ELR (cell line): ENCODE results near the gene KCTD19.
A peak's percentile ranks its signal among the peaks of the same experiment; 100 is the strongest.

Source experiments
- DNase-seq: peaks from one replicate; pipeline ENCODE4 v3.0.0-alpha.2; 2015; ENCODE audit warnings: low read depth

KCTD19 gene

DNA sequence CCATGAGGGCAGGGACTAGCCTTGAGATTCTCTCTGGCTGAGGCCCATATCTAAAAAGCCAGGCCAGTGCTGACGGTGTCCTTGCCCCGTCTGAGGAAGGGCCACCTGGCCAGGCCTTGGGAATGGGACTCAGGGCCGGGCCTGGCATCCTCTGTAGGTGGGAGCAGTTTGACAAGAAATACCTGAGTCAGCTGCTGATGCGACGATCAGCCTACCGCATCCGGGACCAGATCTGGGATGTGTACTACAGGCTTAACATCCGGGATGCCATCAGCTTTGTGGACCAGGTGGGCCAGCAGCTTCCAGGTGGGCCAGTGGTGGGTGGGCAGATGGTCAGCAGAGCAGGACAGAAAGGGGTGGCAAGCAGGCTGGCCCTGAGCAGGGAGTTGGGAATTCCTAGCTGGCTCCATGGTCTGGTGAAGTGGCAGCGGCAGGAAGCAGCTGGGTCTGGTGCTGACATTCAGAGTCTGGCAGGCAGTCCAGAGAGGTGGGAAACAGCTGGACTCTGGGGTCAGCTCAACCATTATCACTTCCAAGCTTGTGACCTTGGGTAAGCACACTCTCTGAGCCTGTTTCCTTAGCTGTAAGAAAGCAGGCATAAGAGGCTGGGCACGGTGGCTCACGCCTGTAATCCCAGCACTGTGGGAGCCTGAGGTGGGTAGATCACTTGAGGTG lies 68.2 kb downstream of the KCTD19 start:
- DNase-seq: no peak

DNA sequence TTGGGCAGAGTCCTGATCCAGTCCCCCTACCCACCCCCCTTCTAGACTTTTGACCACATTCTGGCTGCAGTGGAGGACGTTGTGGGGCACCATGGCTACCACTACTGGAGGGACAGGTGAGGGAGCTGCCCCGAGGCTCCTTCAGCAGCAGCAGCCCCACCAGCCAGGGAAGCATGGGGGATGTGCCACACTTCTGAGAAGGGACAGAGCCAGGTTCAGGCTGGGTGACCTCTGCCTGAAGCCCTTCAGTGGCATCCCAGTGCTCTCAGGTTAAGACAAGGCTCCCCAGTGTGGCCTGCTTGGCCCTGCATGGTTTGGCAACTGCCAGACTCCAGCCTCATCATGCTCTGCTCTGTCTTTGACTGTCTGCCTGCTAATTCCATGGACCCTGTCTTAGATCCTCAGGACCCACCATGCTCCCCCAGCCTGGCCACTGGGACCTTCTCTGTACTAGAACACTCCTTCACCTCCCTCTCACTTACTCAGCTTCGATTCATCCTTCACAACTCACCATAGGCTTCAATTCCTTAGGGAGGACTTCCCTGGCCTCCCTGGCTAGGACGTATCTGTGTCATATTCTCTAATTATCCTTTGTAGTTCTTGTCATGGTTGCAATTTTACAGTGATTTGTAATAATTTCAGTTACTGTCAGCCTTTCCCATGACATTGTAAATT lies 68.9 kb downstream of the KCTD19 start:
- no peak for DNase-seq

DNA sequence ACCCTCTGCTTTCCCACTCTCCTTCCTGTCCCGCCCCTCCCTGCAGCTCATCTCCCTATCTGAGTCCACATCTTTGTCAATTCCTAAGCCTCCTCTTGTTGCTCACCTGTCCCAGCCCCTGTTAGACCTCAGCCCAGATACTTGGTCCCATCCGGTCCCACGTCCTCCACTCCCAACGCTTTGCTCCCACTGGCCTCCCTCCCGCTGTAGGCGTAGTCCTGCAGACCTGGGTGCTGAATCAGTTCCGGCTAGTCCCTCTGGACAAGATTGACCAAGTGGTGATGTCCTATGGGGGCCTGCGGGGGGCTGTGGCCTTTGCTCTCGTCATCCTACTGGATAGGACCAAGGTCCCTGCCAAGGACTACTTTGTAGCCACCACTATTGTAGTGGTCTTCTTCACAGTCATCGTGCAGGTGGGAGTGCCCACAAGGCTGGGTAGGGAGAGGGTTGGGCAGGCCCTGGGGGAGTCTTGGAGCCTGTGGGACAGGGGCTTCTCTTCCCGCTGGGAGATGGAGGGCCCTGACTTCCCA lies 69.8 kb downstream of the KCTD19 start:
- no peak for DNase-seq

DNA sequence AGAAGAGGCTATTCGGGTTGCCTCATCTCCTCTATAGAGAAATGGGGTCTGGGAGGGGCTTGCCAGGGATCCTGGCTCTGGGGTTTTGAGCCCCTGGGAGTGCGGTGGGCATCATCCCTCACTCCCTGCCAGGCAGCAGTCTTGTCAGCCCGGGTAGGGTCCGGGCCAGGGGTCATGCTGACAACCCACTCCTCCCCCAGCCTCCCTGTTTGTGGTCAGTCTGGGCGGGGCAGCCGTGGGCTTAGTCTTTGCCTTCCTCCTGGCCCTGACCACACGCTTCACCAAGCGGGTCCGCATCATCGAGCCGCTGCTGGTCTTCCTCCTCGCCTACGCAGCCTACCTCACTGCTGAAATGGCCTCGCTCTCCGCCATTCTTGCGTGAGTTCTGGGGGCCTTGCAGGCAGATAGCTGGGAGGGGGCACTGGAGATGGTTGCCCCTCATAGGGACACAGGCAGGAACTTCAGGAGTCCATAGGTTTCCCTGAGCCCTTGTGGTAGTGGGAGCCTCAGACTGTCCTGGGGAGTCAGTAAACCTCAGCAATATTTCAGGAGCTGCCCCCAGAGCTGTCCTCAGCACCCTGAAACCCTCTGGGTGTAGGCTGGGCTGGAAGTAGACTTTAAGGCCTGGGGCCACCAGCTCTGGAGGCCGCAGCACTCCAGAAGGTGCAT lies 70.9 kb downstream of the KCTD19 start:
- no peak for DNase-seq

DNA sequence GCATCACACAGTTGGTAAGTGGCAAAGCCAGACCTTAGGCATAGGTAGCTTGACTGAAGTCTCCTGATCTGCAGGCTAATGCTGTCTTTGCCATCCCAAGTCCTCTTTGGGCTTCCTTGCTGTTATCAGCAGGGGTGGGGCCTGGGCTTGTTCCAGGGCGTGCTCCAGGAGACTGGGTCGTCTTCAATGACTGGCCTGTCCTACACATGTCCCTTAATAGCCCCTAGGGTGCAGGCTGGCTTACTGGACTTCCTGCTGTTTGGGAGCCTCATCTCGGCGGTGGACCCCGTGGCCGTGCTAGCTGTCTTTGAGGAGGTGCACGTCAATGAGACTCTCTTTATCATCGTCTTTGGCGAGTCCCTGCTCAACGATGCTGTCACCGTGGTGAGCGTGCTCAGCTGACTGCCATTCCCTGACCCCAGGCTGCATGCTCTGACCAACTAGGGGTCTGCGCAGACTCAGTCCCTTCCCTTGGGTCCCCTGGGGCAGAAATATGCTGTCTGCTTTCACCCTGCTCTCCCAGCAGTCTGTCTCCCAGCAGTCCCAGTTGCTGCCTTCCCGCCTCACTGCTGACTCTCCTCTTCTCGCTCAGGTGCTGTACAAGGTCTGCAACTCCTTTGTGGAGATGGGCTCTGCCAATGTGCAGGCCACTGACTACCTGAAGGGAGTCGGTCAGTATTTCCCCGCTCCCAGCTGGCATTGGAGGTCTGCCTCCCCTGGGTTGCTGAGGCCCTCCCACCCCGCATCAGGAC lies 71.6 kb downstream of the KCTD19 start:
- DNase-seq: no peak

DNA sequence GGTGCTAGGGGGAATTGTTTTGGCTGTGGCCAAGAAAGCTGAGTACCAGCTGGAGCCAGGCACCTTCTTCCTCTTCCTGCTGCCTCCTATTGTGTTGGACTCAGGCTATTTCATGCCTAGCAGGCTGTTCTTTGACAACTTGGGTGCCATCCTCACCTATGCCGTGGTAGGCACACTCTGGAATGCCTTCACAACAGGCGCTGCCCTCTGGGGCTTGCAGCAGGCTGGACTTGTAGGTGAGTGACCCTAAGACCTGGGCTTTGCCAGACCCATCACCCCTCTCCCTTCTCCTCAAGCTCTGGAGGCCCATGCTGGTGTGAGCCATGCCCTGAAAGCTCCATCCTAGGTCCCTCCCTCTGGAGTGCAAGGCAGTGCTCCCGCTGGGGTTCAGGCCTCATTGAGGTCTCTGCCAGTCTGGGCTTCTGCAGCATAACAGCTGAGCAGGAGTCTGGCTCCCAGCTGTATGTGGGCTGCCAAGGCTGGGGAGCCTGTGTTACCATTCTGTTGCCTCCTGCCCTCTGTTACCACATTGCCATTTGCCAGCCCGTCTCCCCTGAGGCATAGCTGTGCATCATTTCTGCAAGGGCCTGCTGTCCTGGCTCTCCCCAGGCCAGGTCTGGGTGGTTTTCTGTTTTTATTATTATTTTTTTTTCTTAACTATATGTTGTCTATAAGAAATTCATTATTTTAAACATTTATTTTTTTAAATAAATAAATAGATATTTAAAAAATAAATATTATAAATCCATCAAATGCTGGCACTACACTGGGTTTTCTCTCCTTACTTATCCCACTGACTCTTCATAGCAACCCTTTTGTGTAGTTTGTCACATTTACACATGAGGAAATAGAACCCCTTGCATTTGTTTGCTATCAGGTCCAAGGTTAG lies 73.7 kb downstream of the KCTD19 start:
- no peak for DNase-seq

DNA sequence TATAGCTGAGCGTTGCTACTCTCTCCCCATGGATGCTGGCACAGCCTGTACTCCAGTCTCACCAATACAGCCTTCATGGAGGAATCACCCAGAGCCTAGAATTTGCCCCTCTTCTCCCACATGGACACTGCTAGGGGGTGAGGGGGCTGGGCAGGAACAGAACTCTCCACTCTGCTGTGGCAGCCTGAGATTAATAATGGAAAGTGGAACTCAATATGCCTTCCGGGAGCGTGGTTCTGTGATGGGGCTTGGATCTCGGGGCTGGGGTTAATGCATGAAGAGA lies 76.6 kb downstream of the KCTD19 start:
- DNase-seq: no peak

DNA sequence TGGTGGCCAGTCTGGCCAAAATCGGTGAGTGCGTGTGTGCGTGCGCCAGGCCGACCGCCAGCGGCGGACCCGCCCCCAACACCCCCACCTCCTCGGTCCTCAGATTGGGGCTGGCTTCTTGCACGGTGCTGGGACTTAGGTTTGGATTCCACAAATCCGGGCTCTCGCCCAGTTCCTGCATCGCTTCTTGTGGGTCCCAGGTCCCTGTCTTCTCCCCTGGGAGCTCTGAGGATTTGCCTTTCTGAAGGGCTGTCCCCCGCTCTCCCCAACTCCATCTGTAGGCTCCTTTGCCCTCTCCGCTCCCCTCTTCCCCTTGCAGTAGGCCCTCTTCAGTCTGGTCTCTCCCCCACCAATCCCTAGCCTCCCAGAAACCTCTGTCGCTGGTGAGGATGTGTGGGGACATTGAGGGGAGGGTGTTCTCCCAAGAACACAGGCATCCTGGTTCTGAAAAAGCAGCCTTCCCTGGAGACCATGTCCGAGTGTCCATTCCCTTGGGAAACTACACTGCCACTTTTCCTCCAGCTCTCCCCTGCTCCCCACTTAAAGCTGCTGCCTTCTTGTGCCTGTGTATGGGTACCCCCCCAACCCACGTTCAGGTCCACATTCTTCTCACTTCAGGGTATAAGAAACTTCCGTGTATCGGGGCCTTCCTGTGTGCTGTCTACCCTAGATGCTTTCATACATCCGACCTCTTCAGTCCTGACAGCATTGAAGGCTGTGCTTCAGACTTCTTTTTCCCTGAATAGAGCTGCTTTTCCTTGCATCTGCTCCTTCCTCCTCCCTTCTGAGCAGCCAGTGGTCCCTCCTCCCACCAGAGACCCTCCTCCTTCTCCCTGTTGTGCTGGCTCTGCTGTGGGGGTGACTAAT lies 77.1 kb downstream of the KCTD19 start:
- peak; percentile 31 for DNase-seq

DNA sequence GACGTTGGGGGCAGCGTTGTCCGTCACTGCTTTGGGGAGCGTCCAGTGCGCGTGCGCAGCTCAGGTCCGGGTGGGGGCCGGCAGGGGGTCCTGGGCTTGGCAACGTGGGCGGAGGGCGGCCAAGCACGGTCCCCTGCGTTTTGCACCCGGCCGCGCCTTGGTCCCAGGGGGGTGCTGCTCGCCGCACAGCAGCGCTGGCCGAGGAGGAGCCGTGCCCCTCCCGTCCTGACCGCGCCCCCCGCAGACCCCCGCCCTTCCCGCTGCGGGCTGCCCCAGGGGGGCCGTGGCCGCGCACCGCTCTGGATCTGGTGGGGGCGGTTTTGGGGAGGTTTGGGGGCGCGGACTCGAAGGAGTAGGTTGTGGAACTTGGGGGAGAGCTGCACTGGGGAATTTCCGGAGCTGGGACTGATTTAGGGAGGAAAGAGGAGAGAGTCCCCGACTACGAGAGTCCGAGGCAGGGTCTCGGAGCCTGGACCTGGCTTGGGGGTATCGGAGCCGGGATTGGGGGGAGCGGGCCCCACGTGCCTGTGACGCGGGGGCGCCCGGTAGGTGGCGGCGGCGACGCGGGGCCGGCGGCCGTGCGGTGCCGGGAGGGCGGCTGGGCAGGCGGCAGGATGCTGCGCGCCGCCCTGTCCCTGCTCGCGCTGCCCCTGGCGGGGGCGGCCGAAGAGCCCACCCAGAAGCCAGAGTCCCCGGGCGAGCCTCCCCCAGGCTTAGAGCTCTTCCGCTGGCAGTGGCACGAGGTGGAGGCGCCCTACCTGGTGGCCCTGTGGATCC lies 78.0 kb downstream of the KCTD19 start, which contains the start of gene SLC9A5:
Gene SLC9A5, plus strand, starts transcription at position 579 of the 777 bp plus-strand sequence. Its CDS starts 36 bp downstream, at position 615.
- peak; percentile 57 for DNase-seq

DNA sequence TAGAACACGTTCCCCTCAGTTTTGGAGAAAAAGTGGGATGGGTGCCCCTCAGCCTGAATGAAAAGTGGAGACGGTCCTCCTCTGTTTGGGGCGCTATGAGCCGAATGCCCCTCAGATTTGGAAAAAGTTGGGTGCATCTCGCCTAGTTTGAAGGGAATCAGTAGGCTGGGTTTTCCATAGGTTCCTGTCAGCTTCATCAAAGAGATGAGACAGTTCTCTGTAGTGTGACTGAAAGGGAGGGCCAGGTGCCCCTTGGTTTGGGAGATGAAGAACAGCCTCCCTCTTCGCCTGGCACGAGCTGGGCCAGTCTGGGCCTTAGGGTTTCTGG lies 78.5 kb downstream of the KCTD19 start:
- DNase-seq: peak; percentile 49

DNA sequence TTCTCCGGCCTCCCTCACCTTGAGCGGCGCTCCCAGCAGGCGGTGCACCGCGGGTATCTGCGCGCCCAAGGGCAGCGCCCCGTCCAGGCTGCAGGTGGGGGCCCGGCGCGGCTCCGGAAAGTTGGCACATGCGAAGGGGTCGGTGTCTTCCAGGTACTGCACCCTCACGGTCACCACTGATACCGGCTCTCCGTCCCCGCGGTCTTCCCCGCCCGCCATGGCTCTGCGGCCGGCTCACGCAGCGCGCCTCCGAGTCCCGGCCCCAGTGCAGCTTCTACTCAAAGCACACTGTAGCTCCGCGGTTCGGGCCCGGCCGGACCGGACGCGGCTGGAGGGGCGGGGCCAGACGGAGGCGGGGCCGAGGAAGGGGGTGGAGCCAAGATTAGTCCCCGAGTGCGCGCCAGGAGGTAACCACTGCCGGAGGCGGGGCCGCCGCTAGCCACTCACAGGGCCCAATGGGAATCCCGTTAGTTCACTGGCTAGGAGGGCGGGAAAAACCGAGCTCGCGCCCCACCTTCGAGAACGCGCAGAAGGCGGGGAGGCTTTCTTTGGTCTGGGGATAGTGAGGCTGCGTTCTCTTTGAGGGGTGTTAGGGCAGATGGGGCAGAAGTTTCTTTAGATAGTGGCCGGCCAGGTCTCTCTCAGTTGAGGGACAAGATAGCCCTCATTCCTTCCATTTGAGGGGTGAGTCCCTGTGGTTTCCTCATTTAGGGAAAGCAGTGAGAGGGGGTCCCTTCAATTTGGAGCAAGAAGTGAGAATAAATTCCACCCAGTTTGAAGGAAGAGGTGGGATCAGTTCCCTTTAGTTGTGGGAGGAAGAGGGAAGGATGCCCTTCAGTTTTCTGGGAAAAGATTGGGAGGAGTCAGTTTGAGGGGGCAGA lies 79.1 kb downstream of the KCTD19 start, which contains the start of gene FHOD1:
Gene FHOD1, minus strand, starts transcription at position 290 of the 881 bp plus-strand sequence. Its CDS starts 71 bp downstream, at position 219.
- peak; percentile 98 for DNase-seq

DNA sequence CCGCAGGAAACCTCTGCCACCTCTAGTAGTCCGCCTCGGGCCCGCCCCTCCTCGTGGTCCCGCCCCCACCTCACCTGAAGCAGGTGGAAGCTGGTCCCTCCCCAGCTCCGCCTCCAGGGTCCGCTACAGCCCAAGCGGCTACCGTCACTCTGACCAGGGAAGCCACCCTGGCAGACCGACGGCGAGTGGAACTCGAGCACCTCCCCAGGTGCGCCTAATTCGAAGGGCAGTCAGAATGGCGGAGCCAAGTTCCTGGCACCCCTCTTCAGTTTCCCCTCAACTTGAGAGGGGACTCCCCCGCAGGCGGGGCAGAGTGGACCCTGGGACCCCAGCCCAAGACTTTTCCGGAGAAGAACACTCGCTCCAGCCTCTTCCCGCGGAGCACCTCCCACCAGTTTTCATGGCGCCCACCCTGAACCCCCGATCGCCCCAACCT lies 79.8 kb downstream of the KCTD19 start:
- peak; percentile 43 for DNase-seq

DNA sequence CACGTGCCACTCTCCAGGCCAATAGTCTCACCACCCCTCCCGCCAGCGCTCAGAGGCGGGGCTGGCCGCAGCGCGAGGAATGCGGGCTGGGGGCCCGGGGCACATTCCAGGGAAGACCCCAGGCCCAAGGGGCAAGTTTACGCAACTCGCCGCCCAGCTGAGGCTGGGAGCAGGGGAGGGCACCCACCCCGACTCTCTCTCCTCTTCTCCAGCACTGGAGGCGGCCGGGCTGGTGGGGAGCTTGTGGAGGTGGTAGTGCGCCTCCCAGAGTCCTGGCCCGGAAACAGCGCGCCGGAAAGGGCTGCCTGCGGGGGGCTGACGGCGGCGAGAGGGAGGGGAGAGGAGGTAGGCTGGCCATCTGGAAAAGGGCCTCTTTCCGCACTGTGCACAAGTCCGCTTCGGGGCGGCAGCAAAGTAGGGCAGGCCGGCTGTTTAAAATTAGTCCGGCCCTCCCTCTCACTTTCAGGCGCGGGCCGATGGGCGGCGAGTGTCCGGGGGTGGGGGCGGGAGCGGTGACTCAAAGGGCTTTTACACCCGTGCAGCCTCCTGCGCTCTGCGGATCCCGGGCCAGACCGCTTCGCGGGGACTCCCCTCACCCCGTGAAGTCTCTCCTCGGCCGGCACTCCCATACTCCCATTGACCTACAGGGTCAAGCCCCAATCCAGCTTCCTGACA lies 80.3 kb downstream of the KCTD19 start:
- peak; percentile 85 for DNase-seq

DNA sequence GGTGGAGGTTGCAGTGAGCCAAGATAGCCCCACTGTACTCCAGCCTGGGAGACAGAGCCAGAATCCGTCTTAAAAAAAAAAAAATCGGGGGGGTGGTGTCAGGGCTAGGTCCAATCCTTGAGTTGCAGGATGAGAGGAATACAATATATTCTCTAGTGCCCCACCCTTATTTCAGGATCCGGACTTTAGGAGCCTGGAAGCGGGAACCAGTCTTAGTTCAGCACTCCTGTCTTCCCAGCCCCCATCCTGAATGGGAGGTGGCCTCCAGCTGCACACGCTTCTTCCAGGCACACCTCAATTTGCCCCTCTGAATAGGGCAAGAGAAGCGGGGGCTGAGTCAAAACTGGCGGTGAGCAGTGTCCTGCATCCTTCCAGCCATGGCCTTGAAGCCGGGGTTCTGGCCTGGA lies 80.9 kb downstream of the KCTD19 start:
- no peak for DNase-seq

DNA sequence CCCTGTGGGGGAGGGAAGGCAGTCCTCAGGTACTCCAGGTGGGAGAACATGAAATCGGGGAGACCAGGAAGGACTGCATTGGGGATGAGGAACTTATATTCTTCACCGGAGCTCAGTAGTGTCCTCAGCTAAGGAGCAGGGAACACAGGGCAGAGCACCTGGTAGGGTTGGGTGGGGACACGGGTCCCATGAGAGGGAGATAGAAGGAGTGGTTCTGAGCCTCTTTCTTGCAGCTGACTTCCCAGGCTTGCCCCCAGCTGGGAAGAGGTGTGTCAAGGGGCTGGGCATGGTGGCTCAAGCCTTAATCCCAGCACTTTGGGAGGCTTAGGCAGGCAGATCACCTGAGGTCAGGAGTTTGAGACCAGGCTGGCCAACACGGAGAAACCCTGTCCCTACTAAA lies 81.4 kb downstream of the KCTD19 start:
- DNase-seq: no peak

DNA sequence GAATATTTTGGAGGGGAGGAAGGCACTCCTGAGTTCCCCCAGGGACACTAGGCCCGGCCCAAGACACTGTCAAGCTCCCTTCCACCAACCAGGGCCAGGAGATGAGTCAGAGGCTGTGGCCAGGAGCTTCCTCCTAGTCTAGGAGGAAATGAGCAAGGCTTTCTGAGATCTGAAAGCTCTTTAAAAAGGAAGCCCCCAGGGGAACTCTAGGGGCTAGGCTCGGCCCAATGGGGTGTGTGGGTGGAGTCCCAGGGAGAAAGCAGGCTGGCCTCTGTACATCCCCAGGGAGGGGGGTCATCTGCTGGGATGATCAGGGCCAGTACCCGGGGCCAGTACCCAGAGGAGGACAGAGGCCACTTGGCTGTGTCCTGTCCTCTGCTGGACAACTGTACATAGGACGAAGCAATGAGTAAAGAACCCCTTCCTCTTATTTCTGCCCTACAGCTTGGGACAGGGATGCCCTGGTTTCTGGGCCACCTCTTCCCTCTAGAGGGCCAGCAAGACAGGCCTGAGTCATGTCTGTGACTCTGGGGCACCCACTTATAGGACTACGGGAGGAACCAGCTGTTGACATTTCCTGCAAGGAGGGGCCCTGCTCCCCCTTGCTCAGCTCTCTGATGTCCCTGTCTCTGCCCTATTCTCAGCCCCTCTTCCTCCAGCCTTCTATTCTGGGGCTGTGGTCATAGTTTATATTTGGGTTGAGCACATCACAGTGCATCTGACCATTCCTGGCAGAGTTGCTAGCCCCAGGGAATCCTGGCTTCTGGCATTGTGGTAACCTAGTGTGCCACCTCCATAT lies 82.0 kb downstream of the KCTD19 start:
- DNase-seq: peak; percentile 100

DNA sequence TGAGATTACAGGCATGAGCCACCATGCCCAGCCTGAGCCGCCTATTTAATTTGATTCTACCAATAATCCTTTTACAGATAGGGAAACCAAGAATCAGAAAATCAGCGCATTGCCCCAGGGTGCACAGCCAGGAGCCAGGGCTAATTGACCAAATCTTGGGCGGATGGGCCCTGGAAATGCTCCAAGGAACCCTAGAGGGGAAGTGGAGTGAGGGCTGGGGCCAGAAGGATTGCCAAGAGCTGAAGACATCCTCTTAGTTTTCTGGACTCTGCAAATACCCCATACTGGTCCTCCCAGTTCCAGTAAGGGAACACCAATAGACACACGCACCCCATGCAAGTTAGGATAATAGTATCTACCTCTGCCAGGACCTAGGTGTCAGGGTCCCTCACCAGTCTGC lies 83.1 kb downstream of the KCTD19 start:
- no peak for DNase-seq
